Mesothelial cell of epicardium (in vitro differentiated cells): Measurements from ENCODE around the gene DACH1. TPM values are rescaled to one million over a fixed set of nuclear protein-coding genes. Genes with fewer than 3 reads are reported as not detected.

Experiments used
- DNase-seq, 2 experiments: peaks; one replicate each; pipeline ENCODE4 v3.0.0; 2021; ENCODE audit warnings: low spot score in 2 of 2; ENCODE audit not compliant: unreplicated experiment in 2 of 2
- H3K27ac Mint-ChIP-seq: 2 replicates; pipeline ENCODE4 v1.8.0; 2021; ENCODE audit warnings: mixed read lengths
- H3K27me3 Mint-ChIP-seq: 2 replicates; pipeline ENCODE4 v1.8.0; 2021; ENCODE audit warnings: low read depth, mixed read lengths
- H3K36me3 Mint-ChIP-seq: 2 replicates; pipeline ENCODE4 v1.8.0; 2021; ENCODE audit warnings: mixed read lengths
- H3K4me1 Mint-ChIP-seq: 2 replicates; pipeline ENCODE4 v1.8.0; 2021; ENCODE audit warnings: mixed read lengths
- H3K4me3 Mint-ChIP-seq: 2 replicates; pipeline ENCODE4 v1.8.0; 2021; ENCODE audit warnings: mild to moderate bottlenecking, moderate library complexity, mixed read lengths
- H3K9me3 Mint-ChIP-seq: 2 replicates; pipeline ENCODE4 v1.8.0; 2021; ENCODE audit warnings: mixed read lengths
- CTCF ChIP-seq: fragments of 200-600 bp; sonication (generic); IDR thresholded peaks from one replicate; pipeline ENCODE4 v1.5.0; 2021; ENCODE audit warnings: antibody characterized with exemption; ENCODE audit not compliant: unreplicated experiment
- total RNA-seq: library from RNA; stranded (reverse); gene quantifications from 3 replicates; pipeline ENCODE4 v1.2.1, GENCODE V29; 2021

The DACH1 gene
- total RNA-seq, 1 donor from 2014 or later: 69.0 TPM

- no peak for TF ChIP-seq CTCF
- DNase-seq: no peak
- Mint-ChIP-seq H3K36me3 (peaks cover 13% of the 10 kb centered on the region), H3K9me3 (no peaks in the 10 kb centered on the region), H3K27ac (no peak overlapping the region), H3K4me1 (peaks cover 19% of the 10 kb centered on the region), H3K27me3 (no peaks in the 10 kb centered on the region), H3K4me3 (no peak overlapping the region)
Measured at GRCh38 chr13:71456136-71456535, 410.9 kb downstream of the DACH1 start.

- Mint-ChIP-seq H3K4me3 (no peak overlapping the region), H3K27ac (no peak overlapping the region), H3K9me3 (no peaks in the 10 kb centered on the region), H3K36me3 (peaks cover 18% of the 10 kb centered on the region), H3K27me3 (no peaks in the 10 kb centered on the region), H3K4me1 (peaks cover 19% of the 10 kb centered on the region)
- TF ChIP-seq CTCF: no peak
- no peak for DNase-seq
Measured at GRCh38 chr13:71454509-71454908, 412.5 kb downstream of the DACH1 start.

- Mint-ChIP-seq H3K27ac (peak overlapping the region; percentile 59), H3K4me3 (no peak overlapping the region), H3K4me1 (peaks cover 8% of the 10 kb centered on the region), H3K27me3 (no peaks in the 10 kb centered on the region), H3K36me3 (peaks cover 22% of the 10 kb centered on the region), H3K9me3 (no peaks in the 10 kb centered on the region)
- TF ChIP-seq CTCF: no peak
- no peak for DNase-seq
Measured at GRCh38 chr13:71448080-71448630, 418.8 kb downstream of the DACH1 start.

GRCh38 chr13:71437704-71438103, 429.3 kb downstream of the DACH1 start:
- Mint-ChIP-seq H3K4me3 (no peak overlapping the region), H3K4me1 (peaks cover 31% of the 10 kb centered on the region), H3K36me3 (peaks cover 4% of the 10 kb centered on the region), H3K27me3 (no peaks in the 10 kb centered on the region), H3K27ac (peak overlapping the region; percentile 92), H3K9me3 (no peaks in the 10 kb centered on the region)
- TF ChIP-seq CTCF: no peak
- DNase-seq: no peak

- Mint-ChIP-seq H3K27me3 (no peaks in the 10 kb centered on the region), H3K36me3 (peaks cover 15% of the 10 kb centered on the region), H3K4me3 (no peak overlapping the region), H3K27ac (peak overlapping the region; percentile 64), H3K9me3 (peaks cover 14% of the 10 kb centered on the region), H3K4me1 (peaks cover 14% of the 10 kb centered on the region)
- DNase-seq: no peak
- no peak for TF ChIP-seq CTCF
Measured at GRCh38 chr13:71430681-71431080, 436.3 kb downstream of the DACH1 start.

GRCh38 chr13:71417205-71417604, 449.8 kb downstream of the DACH1 start:
- no peak for TF ChIP-seq CTCF
- H3K27me3 Mint-ChIP-seq: no peaks in the 10 kb centered on the region
- H3K36me3 Mint-ChIP-seq: peaks cover 46% of the 10 kb centered on the region
- H3K27ac Mint-ChIP-seq: peak overlapping the region; percentile 34
- peaks cover 86% of the 10 kb centered on the region for H3K9me3 Mint-ChIP-seq
- no peak for DNase-seq
- H3K4me1 Mint-ChIP-seq: no peaks in the 10 kb centered on the region
- no peak overlapping the region for H3K4me3 Mint-ChIP-seq
